ENCODE measurements around the gene CDH8. TPM values are rescaled to one million over a fixed set of nuclear protein-coding genes. Genes with fewer than 3 reads are reported as not detected.

CDH8 gene
- total RNA-seq, 2 experiments from 2014 or later = not detected

- intact Hi-C loops (cut with micrococcal nuclease; ENCODE audit: unreplicated experiment) = no loop called here
- ChIA-PET POLR2A (interaction anchor here (1.2 kb wide), 1 partner anchor 36 kb away, joined by 3 read pairs; no protein-coding TSS in a partner anchor), CTCF (ENCODE audit: unreplicated experiment) (no interaction called here)
- Histone ChIP-seq H3K79me2 (ENCODE audit: insufficient read depth, low read depth, low read length) (no peaks in the 10 kb centered on the region), H4K20me1 (ENCODE audit: insufficient read depth, low read length) (no peaks in the 10 kb centered on the region), H3K27ac (ENCODE audit: low read depth, low read length, poor library complexity, severe bottlenecking) (no peak overlapping the region), H3K4me2 (ENCODE audit: low read length) (no peak overlapping the region), H3K4me1 (ENCODE audit: insufficient read depth, low read length, poor library complexity, severe bottlenecking) (no peaks in the 10 kb centered on the region), H2AFZ (ENCODE audit: low read length) (no peak overlapping the region), H3K4me3 (ENCODE audit: low read depth, low read length, poor library complexity, severe bottlenecking) (no peak overlapping the region), H3K36me3 (ENCODE audit: insufficient read depth, low read length) (no peaks in the 10 kb centered on the region), H3K9me2 (ENCODE audit: insufficient read depth, low read length) (no peaks in the 10 kb centered on the region), H3K9me3 (ENCODE audit: low read length) (no peaks in the 10 kb centered on the region)
- DNase-seq (ENCODE audit: low spot score) = no peak
- TF ChIP-seq CTCF (conservative IDR thresholded peaks at IDR 0.05; ENCODE audit: low read length) = no peak
- TF ChIP-seq EZH2phosphoT487 (IDR thresholded peaks at IDR 0.05; ENCODE audit: borderline replicate concordance, low read depth, low read length) = no peak
- BruUV-seq (replicated peaks) = no TSS peak
Observed at GRCh38 chr16:62067182-62067581, 30.9 kb upstream of the CDH8 start.

DNA sequence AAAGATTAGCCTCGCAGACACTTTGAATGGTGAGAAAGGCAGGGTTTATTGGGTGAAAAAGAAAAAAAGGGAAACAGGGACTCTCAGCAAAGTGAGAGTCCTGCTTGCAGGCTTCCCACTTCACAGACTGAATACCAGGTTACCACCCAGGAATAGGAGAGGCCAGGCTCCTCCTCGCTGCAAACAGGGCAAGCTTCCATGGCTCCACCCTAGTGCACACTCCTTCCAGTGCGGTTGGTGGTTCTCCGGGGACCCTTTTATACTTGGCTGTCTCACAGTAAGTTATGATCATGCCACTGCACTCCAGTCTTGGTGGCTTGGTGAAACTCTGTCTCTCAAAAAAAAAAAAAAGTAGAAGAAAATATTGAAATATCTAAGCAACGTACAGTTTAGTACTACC is 30.5 kb upstream of the CDH8 start:
- Histone ChIP-seq H3K4me1 (ENCODE audit: insufficient read depth, low read length, poor library complexity, severe bottlenecking) (no peaks in the 10 kb centered on the region), H4K20me1 (ENCODE audit: insufficient read depth, low read length) (no peaks in the 10 kb centered on the region), H3K79me2 (ENCODE audit: insufficient read depth, low read depth, low read length) (no peaks in the 10 kb centered on the region), H3K9me3 (ENCODE audit: low read length) (no peaks in the 10 kb centered on the region), H3K4me2 (ENCODE audit: low read length) (no peak overlapping the region), H3K27ac (ENCODE audit: low read depth, low read length, poor library complexity, severe bottlenecking) (no peak overlapping the region), H3K36me3 (ENCODE audit: insufficient read depth, low read length) (no peaks in the 10 kb centered on the region), H3K4me3 (ENCODE audit: low read depth, low read length, poor library complexity, severe bottlenecking) (no peak overlapping the region), H3K9me2 (ENCODE audit: insufficient read depth, low read length) (no peaks in the 10 kb centered on the region), H2AFZ (ENCODE audit: low read length) (no peak overlapping the region)
- DNase-seq (ENCODE audit: low spot score) = no peak
- no peak for TF ChIP-seq CTCF (conservative IDR thresholded peaks at IDR 0.05; ENCODE audit: low read length)
- TF ChIP-seq EZH2phosphoT487 (IDR thresholded peaks at IDR 0.05; ENCODE audit: borderline replicate concordance, low read depth, low read length) = no peak
- no TSS peak for BruUV-seq (replicated peaks)
- intact Hi-C loops (cut with micrococcal nuclease; ENCODE audit: unreplicated experiment) = no loop called here
- ChIA-PET CTCF (ENCODE audit: unreplicated experiment) (no interaction called here), POLR2A (interaction anchor here (1.2 kb wide), 1 partner anchor 36 kb away, joined by 3 read pairs; no protein-coding TSS in a partner anchor)

DNA sequence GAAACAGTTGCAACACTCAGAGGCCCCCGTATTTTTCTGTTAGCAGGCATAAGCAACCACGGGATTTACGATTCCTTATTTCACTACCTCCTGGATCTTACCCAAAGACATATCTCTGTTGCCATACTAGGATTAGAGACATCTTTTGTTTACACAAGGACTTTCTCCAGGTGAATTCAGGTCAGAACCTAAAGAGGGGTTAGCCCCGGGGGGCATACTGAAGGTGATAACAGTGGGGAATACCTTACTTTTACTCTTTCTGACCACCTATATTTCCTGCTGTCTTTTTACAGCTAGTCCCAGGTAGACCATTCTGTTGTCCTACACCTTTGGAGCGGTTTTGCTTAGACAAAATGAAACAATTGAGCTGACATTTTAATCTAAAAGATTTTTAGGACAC is 27.9 kb upstream of the CDH8 start:
- POLR2A ChIA-PET = interaction anchor here (1.1 kb wide), 1 partner anchor 30 kb away, joined by 3 read pairs; no protein-coding TSS in a partner anchor
- DNase-seq (ENCODE audit: low spot score) = no peak
- CTCF ChIA-PET (ENCODE audit: unreplicated experiment) = no interaction called here
- Histone ChIP-seq H3K4me1 (ENCODE audit: insufficient read depth, low read length, poor library complexity, severe bottlenecking) (no peaks in the 10 kb centered on the region), H3K4me3 (ENCODE audit: low read depth, low read length, poor library complexity, severe bottlenecking) (no peak overlapping the region), H3K79me2 (ENCODE audit: insufficient read depth, low read depth, low read length) (no peaks in the 10 kb centered on the region), H3K4me2 (ENCODE audit: low read length) (no peak overlapping the region), H4K20me1 (ENCODE audit: insufficient read depth, low read length) (no peaks in the 10 kb centered on the region), H3K27ac (ENCODE audit: low read depth, low read length, poor library complexity, severe bottlenecking) (no peak overlapping the region), H3K36me3 (ENCODE audit: insufficient read depth, low read length) (no peaks in the 10 kb centered on the region), H3K9me3 (ENCODE audit: low read length) (no peaks in the 10 kb centered on the region), H3K9me2 (ENCODE audit: insufficient read depth, low read length) (no peaks in the 10 kb centered on the region), H2AFZ (ENCODE audit: low read length) (no peak overlapping the region)
- TF ChIP-seq CTCF (conservative IDR thresholded peaks at IDR 0.05; ENCODE audit: low read length) (no peak), EZH2phosphoT487 (IDR thresholded peaks at IDR 0.05; ENCODE audit: borderline replicate concordance, low read depth, low read length) (no peak)
- intact Hi-C loops (cut with micrococcal nuclease; ENCODE audit: unreplicated experiment) = no loop called here
- BruUV-seq (replicated peaks) = no TSS peak
